T-helper 2 cell treated with Interferon-gamma antibody and Interleukin-4, amounts not matched to agents 5 μg/mL and 100 μg/mL, for 36 hours (primary cell): ENCODE measurements around the gene IFNGR1.
"Not testable (repeated sequence)": the region's sequence is repeated elsewhere in the genome, so short reads cannot be mapped to it uniquely, and the experiment has no call there.

ENCODE experiments used
- DNase-seq: peaks from one replicate; pipeline ENCODE4 v3.0.0; 2021; ENCODE audit warnings: low spot score
- H3K27ac Mint-ChIP-seq: one replicate; pipeline ENCODE4 v1.8.0; 2021; ENCODE audit warnings: mild to moderate bottlenecking, mixed read lengths
- H3K27me3 Mint-ChIP-seq: one replicate; pipeline ENCODE4 v1.8.0; 2021; ENCODE audit warnings: low read depth, mixed read lengths
- H3K36me3 Mint-ChIP-seq: one replicate; pipeline ENCODE4 v1.8.0; 2021; ENCODE audit warnings: low read depth, mixed read lengths
- H3K4me1 Mint-ChIP-seq: one replicate; pipeline ENCODE4 v1.8.0; 2021; ENCODE audit warnings: low read depth, mixed read lengths
- H3K4me3 Mint-ChIP-seq: one replicate; pipeline ENCODE4 v1.8.0; 2022; ENCODE audit warnings: mild to moderate bottlenecking, moderate library complexity, mixed read lengths
- H3K9me3 Mint-ChIP-seq: one replicate; pipeline ENCODE4 v1.8.0; 2021; ENCODE audit warnings: mixed read lengths

Gene IFNGR1

DNA sequence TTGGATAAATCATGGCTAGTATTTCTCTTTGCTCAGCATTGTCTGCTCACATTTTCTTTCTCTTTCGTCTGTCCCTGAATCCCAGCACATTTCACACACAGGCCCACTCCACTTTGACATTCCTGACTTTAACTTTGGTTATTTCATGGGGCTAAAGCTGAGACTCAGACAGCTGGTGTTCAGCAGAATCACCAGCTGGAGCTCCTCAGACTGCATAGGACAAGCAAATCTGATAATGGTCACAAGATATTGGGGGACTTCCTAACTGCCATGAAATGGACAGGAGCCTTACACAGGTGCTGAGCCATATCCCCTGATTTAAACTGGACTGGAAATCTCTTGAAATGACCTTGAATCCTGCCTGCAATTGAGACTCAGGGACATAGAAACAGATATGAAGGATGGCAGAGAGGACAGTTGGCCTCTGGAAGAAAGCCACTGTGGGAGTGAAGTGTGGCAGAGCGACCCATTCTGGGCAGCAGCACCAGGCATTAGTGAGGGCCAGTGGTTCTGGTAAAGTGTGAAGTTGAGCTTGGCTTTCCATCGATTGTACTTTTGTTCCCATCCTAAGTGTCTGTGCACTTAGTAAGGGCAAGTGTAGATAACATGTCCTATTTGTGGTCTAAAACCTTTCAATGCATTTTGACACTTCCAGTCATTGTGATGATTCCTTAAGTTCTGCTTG is 10.0 kb upstream of the IFNGR1 start:
- no peaks in the 10 kb centered on the region for H3K9me3 Mint-ChIP-seq
- H3K27ac Mint-ChIP-seq: no peak overlapping the region
- no peak overlapping the region for H3K4me3 Mint-ChIP-seq
- peaks cover 57% of the 10 kb centered on the region for H3K4me1 Mint-ChIP-seq
- H3K27me3 Mint-ChIP-seq: no peaks in the 10 kb centered on the region
- DNase-seq: no peak
- H3K36me3 Mint-ChIP-seq: no peaks in the 10 kb centered on the region

GRCh38 chr6:137227871-137228302 is 8.7 kb upstream of the IFNGR1 start:
- Mint-ChIP-seq H3K9me3 (no peaks in the 10 kb centered on the region), H3K27me3 (no peaks in the 10 kb centered on the region), H3K4me3 (no peak overlapping the region), H3K27ac (no peak overlapping the region), H3K4me1 (peaks cover 59% of the 10 kb centered on the region), H3K36me3 (no peaks in the 10 kb centered on the region)
- no peak for DNase-seq

- no peak overlapping the region for H3K4me3 Mint-ChIP-seq
- H3K27ac Mint-ChIP-seq: no peak overlapping the region
- H3K9me3 Mint-ChIP-seq: no peaks in the 10 kb centered on the region
- peaks cover 49% of the 10 kb centered on the region for H3K4me1 Mint-ChIP-seq
- no peak for DNase-seq
- no peaks in the 10 kb centered on the region for H3K36me3 Mint-ChIP-seq
- H3K27me3 Mint-ChIP-seq: no peaks in the 10 kb centered on the region
These were observed 7.5 kb upstream of the IFNGR1 start for GRCh38 chr6:137226697-137227096.

GRCh38 chr6:137224799-137225198 is 5.6 kb upstream of the IFNGR1 start:
- no peaks in the 10 kb centered on the region for H3K9me3 Mint-ChIP-seq
- H3K36me3 Mint-ChIP-seq: no peaks in the 10 kb centered on the region
- H3K4me3 Mint-ChIP-seq: peak overlapping the region; percentile 35
- no peak overlapping the region for H3K27ac Mint-ChIP-seq
- H3K27me3 Mint-ChIP-seq: no peaks in the 10 kb centered on the region
- H3K4me1 Mint-ChIP-seq: peaks cover 39% of the 10 kb centered on the region
- no peak for DNase-seq

DNA sequence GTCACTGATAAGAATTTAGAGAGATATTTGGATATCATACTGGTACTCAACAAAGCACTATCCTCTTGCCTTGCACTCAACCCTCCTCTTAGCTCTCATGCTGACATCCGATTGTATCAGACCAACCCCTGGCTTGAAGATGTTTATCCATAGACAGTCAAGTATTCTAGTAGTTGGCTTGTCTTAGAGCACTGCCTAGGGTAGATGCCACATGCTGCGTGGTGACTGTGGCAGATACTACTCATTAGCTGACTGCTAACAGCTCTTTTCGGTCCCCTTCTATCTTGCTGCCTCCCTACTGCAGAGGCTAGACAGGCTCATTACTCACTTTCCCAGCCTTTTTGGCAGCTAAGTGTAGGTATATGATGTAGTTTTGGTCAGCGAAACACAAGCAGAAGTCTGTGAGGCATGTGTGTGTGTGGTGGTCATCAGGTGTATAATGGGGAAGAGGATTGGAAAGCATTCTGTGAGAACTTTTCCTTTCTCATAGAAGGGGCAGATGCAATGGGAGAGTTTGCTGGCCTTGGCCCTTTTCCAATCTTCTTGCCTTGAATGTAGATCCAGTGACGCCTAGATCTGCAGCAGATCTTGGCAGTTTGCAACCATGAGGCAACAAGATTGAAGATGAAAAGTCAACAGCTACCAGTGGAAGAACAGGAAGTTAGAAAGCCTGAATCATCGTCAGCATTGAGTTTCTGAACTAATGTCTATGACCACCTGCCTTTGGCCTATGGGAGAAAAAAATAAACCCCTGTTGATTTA is 4.4 kb upstream of the IFNGR1 start:
- H3K4me3 Mint-ChIP-seq: peak overlapping the region; percentile 0
- no peak overlapping the region for H3K27ac Mint-ChIP-seq
- H3K9me3 Mint-ChIP-seq: no peaks in the 10 kb centered on the region
- DNase-seq: no peak
- H3K36me3 Mint-ChIP-seq: peaks cover 2% of the 10 kb centered on the region
- peaks cover 41% of the 10 kb centered on the region for H3K4me1 Mint-ChIP-seq
- H3K27me3 Mint-ChIP-seq: no peaks in the 10 kb centered on the region

GRCh38 chr6:137222381-137222780 is 3.2 kb upstream of the IFNGR1 start:
- Mint-ChIP-seq H3K9me3 (no peaks in the 10 kb centered on the region), H3K4me3 (no peak overlapping the region), H3K4me1 (peaks cover 41% of the 10 kb centered on the region), H3K27ac (no peak overlapping the region), H3K36me3 (peaks cover 4% of the 10 kb centered on the region), H3K27me3 (no peaks in the 10 kb centered on the region)
- DNase-seq: no peak

- Mint-ChIP-seq H3K4me1 (peaks cover 44% of the 10 kb centered on the region), H3K36me3 (peaks cover 15% of the 10 kb centered on the region), H3K27ac (peak overlapping the region; percentile 92), H3K4me3 (peak overlapping the region; percentile 99), H3K27me3 (no peaks in the 10 kb centered on the region), H3K9me3 (no peaks in the 10 kb centered on the region)
- no peak for DNase-seq
These were observed 573 bp upstream of the IFNGR1 start for GRCh38 chr6:137219664-137220252.

GRCh38 chr6:137218473-137218916 is 690 bp downstream of the IFNGR1 start:
- Mint-ChIP-seq H3K27me3 (no peaks in the 10 kb centered on the region), H3K4me3 (peak overlapping the region; percentile 99), H3K9me3 (peaks cover 12% of the 10 kb centered on the region), H3K27ac (peak overlapping the region; percentile 99), H3K4me1 (peaks cover 44% of the 10 kb centered on the region), H3K36me3 (peaks cover 27% of the 10 kb centered on the region)
- peak; percentile 57 for DNase-seq

DNA sequence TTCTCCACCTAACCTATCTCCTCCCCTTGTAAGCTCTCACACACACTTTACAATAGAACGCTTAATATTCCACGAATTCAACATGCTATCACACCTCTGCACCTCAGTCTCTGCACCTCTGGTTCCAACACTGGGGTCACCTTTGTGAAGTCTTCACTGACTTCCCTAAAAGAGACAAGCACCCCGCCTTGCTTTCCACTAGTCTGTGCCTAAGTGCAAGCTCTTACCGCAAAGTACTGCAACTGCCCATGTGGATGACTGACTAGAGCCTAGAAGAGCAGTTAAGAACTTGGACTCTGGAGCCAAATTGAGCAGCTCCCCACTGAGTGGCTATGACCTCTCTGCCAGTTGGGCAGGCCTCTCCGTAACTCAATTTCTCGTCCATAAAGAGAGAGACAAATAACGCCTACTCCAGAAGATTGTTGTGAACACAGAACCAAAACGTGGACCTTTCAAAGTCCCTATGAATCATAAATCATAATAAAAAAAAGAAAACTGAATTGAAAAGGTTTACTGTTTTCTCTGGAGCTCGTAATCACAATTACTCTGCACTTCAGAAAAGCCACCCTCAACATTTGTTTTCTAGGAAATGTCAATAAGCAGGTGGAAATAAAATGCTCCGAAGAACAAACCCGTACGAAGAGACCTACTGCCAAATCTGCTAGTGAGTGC is 1.2 kb downstream of the IFNGR1 start:
- H3K27ac Mint-ChIP-seq: peak overlapping the region; percentile 99
- H3K4me1 Mint-ChIP-seq: peaks cover 45% of the 10 kb centered on the region
- DNase-seq: no peak
- peaks cover 32% of the 10 kb centered on the region for H3K36me3 Mint-ChIP-seq
- H3K4me3 Mint-ChIP-seq: peak overlapping the region; percentile 99
- H3K9me3 Mint-ChIP-seq: peaks cover 17% of the 10 kb centered on the region
- H3K27me3 Mint-ChIP-seq: no peaks in the 10 kb centered on the region

DNA sequence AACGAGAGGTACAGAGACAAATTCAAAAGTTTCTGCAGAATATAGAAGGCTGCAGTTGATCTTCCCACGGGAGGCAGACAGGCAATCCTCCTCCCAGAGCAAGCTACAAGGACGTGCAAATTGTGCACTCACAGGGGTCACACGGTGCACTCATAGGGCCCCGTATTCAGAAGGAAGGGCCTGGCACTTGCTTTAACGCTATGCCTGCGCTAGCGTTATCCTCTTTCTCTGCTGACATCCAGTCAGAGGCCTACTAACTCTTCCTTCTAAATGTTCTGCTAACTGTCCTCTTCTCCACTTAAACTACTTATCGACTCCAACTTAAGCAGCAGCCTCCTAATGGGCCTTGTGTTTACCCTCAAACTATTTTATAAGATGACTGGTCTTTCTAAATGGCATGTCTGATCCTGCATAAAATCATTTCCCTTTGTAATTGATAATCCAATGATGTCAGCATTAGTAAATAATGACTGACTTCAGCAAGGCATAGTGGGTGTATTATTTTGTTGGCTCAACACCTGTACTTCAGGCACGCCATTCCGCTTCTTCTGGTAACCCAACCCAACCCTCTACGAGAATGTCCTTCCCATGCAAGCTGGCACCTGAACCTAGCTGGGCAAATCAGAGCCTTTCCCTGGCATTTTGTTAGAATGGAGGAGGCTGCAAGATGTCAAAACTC is 2.2 kb downstream of the IFNGR1 start:
- peaks cover 36% of the 10 kb centered on the region for H3K36me3 Mint-ChIP-seq
- H3K27ac Mint-ChIP-seq: no peak overlapping the region
- H3K4me3 Mint-ChIP-seq: peak overlapping the region; percentile 14
- no peak for DNase-seq
- H3K9me3 Mint-ChIP-seq: peaks cover 22% of the 10 kb centered on the region
- H3K4me1 Mint-ChIP-seq: peaks cover 47% of the 10 kb centered on the region
- H3K27me3 Mint-ChIP-seq: no peaks in the 10 kb centered on the region

DNA sequence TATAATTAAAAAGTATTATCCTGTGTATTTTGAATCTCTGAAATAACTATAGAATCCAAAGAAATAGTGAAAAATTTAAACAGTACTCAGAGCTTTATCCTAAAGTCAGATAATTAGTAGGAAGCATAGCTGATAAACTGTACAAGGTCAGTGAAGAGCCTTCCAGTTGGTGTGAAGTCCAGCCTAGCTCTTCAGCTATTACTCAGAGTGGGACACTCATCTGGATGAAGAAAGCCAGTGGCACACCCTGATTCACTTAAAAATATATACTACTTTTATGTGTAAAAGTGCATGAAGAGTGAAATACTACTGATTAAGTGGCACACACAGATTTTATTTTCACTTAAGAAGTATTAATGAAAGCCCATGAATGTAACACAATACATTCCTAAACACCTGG is 3.1 kb downstream of the IFNGR1 start:
- Mint-ChIP-seq H3K4me1 (peaks cover 47% of the 10 kb centered on the region), H3K27me3 (no peaks in the 10 kb centered on the region), H3K4me3 (no peak overlapping the region), H3K36me3 (peaks cover 44% of the 10 kb centered on the region), H3K27ac (no peak overlapping the region), H3K9me3 (peaks cover 27% of the 10 kb centered on the region)
- no peak for DNase-seq

DNA sequence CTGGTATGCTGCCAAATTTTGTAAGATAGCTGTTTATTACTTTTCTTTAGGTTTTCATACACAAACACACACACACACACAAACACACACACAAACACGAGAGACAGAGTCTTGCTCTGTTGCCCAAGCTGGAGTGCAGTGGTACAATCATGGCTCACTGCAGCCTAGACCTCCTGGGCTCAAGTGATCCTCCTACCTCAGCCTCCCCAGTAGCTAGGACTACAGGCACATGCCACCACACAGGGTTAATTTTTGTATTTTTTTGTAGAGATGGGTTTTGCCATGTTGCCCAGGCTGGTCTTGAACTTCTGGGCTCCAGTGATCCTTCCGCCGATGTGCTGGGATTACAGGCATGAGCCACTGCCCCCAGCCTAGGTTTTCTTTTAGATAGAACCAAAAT is 3.6 kb downstream of the IFNGR1 start:
- H3K27me3 Mint-ChIP-seq, H3K4me3 Mint-ChIP-seq, DNase-seq, H3K27ac Mint-ChIP-seq: not testable (repeated sequence)
- peaks cover 48% of the 10 kb centered on the region for H3K36me3 Mint-ChIP-seq
- peaks cover 31% of the 10 kb centered on the region for H3K9me3 Mint-ChIP-seq
- peaks cover 45% of the 10 kb centered on the region for H3K4me1 Mint-ChIP-seq

DNA sequence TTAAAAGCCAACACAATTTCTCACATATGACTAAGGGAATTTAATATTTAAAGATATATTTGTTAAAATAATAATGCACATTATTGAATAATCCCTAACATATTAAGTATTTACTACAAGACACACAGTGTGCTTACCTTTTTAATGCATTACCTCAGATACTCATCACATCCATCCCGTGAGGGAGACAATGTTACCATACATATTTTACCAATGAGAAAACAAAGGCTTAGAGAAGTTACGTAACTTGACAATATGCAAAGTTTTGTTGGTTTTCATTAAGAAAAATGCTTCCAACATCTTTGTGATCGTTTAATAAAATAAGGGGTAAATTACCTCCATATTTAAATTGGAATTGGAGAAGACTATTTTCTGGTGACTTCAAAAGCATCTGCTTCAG is 4.3 kb downstream of the IFNGR1 start:
- Mint-ChIP-seq H3K4me1 (peaks cover 41% of the 10 kb centered on the region), H3K27me3 (no peaks in the 10 kb centered on the region), H3K9me3 (peaks cover 38% of the 10 kb centered on the region), H3K36me3 (peaks cover 52% of the 10 kb centered on the region), H3K27ac (no peak overlapping the region), H3K4me3 (no peak overlapping the region)
- DNase-seq: no peak
